GM10266 (cell line): ENCODE measurements around the gene RAPGEF1.

Experiments
- DNase-seq: peaks from one replicate; pipeline ENCODE4 v3.0.0; 2012; ENCODE audit errors: extremely low spot score
- TF ChIP-seq, protein P1 (sequence below): IDR thresholded peaks from 2 replicates; pipeline ENCODE4 v1.5.1; 2012; ENCODE audit warnings: mild to moderate bottlenecking, low read depth; ENCODE audit not compliant: control insufficient read depth, insufficient read depth; ENCODE audit errors: missing control alignments

RAPGEF1 gene

DNA sequence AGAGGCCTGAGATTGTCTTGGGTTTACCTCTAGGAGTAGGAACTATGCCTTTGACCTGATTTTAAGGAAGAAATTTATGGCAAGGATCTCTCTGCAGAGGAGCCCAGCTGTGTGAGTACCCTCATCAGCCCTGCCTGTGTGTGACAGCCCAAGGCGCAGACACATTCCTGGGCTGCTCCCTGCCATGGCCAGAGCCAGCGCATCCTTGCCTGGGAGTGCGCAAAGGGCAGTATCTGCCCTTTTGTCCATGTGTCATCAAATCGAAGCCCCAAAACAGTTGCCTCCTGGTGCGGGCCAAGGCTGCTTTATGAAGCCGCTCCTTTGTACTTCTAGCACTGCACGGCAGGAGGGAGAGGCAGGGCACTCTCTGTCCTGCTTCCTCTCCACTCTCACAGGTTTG, 142.6 kb downstream of the RAPGEF1 start:
- TF ChIP-seq, protein P1, sequence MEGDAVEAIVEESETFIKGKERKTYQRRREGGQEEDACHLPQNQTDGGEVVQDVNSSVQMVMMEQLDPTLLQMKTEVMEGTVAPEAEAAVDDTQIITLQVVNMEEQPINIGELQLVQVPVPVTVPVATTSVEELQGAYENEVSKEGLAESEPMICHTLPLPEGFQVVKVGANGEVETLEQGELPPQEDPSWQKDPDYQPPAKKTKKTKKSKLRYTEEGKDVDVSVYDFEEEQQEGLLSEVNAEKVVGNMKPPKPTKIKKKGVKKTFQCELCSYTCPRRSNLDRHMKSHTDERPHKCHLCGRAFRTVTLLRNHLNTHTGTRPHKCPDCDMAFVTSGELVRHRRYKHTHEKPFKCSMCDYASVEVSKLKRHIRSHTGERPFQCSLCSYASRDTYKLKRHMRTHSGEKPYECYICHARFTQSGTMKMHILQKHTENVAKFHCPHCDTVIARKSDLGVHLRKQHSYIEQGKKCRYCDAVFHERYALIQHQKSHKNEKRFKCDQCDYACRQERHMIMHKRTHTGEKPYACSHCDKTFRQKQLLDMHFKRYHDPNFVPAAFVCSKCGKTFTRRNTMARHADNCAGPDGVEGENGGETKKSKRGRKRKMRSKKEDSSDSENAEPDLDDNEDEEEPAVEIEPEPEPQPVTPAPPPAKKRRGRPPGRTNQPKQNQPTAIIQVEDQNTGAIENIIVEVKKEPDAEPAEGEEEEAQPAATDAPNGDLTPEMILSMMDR, result no peak

DNA sequence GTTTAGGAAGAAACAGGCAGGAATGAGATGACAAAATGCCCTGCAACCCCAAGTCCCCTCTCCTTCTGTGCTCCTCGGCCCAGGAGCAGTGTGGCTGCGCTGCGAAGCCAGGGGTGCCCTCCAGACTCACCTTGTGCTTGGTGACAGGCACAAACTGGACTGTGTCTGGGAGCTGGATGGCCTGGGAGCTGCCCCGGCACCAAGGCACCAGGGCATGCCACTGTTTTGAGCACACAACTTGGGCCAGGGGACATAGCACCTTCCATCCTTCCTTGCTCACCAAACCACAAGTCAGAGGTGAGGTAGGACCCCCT, 143.5 kb downstream of the RAPGEF1 start:
- no peak for DNase-seq
- TF ChIP-seq, protein P1, result no peak

More for the DNA sequence above, 142.6 kb downstream of the RAPGEF1 start:
- no peak for DNase-seq

DNA sequence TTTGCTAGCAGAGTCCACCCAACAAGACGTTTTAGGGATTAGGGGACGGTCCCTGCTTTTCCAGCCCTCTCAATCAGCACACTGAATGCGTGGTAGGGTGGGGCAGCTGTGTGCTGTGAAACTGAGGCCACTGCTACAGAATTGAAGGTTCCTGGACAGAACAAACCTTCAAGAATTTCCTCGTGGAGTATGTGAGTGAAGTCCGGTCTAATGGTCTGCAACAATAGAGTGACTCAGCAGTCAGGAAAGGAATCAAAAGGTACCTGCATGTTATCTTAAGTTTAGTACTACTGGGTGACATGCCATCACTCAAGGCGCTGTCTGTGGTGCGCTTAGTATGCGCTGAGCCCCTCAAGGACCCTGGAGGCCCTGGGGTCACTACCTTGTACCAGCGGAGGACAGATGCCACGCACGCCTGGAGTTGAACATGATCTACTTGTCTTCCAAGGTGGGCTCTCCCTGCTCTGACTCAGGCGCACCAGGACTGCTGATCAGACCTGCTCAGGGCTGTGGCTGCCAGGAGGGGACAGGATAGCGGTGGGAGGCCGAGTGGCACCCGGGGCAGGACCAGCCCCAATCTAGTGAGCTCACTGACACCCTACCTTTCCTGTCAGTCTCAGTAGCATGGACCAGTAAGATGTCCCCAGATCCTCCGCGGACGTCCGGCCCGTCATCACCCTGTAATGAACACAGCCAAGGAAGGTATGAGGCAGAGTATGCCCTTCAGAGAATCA, 144.0 kb downstream of the RAPGEF1 start:
- TF ChIP-seq, protein P1, result no peak
- DNase-seq, result no peak

DNA sequence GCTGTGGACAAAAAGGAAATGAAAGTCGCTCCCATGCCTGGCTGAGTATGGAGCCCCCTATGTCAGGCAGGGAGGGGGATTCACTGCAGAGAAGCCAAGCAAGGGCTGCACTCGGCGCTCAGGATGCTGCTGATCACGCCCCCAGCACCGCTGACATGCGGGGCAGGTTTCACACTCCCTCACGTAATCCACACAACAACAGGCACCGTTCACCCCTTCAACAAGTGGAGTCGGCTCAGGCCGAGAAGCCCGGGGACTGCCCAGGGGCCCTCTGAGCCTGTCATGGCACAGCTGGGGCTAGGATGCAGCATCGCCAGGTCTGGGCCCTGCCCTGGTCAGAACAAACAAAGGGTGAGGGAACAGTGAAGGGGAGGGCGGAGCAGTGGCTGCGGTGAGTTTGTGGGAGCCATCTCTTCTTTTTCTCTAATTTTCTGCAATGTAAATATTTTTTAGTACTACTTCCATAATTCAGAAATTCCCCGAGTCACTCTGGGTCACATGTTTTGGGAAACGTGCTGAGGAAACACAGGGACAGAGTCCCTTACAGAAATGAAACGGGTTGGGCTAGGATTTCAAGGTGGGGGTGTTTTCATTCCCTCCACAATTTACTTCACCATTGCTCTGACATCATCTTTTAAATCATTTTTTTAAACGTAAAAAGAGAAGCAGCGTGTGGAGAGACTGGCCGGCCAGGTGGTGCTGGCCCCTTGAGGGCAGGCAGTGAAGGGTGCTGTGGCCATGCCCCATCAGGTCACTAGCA, 144.8 kb downstream of the RAPGEF1 start:
- DNase-seq, result no peak
- TF ChIP-seq, protein P1, result no peak

DNA sequence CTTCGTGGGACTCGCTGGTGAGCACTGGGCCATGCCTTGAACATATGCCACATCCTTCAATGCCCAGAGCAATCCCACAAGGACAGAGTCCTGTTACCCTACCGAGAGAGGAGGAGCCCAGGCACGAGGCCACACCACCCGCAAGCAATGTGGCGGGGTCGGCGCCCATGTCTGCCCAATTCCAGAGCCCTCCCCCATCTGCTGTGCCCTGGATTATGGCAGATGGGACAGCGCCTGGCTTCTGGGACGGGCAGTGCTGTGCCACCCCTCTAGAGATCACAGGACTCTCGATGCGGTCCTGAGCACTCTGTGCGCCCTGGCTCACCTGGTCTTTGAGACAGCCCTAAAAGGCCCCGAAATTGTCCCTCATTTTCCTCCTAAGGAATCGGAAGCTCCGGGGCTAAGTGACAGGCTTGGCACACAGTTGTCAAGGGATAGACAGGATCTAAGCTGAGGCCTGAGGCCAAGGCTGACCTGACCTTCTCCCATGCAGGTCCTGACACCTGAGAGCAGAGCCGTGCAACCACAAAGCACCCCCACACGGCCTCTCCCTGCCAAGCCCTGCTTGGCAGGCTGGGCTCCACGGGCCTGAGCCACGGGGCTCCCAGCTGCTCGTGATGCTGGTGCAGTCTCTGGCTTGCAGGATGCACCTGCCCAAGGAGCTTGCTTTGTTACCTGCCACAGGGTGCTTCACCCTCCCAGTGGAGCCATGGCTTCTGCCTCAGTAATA, 145.8 kb downstream of the RAPGEF1 start:
- DNase-seq, result no peak
- TF ChIP-seq, protein P1, result no peak

DNA sequence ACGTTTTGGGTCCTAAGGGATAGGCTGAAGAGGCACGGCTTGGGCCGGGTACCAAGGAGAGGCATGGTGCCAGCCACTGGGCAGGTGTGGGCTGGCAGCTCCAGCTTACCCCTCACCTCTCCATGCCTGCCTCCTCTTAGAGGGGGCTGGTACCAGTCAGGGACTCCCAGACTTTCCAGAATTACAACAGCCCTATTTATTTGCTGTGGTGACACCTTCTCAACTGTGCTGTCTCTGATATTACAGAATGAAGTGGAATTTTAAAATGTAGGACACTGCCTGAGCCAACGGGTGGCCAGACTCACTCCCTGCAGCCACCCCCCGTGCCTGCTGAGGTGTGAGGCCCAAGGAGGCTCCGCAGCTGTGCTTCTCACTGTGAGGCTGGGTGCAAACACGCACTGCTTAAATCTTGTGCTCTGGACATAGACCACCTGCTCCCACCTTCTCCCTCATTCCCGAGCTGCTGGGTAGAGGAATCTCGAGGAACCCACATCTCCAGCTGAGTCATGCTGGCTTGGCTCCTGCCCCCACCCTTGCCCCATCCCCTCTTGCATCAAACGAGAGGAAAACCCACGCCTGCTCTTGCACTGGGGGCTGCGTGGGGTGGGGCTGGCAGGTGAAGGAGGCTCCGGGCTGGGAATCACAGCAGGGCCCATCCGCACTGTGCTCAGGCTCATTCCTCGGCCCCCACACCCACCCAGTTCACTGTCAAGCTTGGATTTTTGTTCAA, 146.6 kb downstream of the RAPGEF1 start:
- TF ChIP-seq, protein P1, result no peak
- DNase-seq, result no peak

DNA sequence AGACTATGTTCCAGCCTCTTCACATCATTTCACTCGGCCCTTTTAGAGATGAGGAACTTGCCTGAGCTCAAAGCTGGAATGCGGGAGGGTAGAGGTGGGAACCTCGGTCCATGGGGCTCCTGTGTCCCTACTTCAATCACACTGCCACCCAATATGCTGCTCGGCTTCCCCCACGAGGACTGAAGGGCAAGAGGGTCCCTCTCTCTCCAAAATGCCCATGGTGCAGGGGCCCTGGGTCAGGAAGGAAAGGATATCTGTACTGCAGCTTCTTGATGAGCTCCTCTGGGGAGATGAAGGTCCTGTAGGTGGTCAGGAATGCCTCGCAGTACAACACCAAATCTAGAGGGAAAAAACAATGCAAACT, 148.0 kb downstream of the RAPGEF1 start:
- TF ChIP-seq, protein P1, result no peak

More for the DNA sequence above, 148.0 kb downstream of the RAPGEF1 start:
- DNase-seq, result no peak
